ENCODE results near the gene DNM2.

DNM2 gene

GRCh38 chr19:10691178-10691881, 26.5 kb upstream of the DNM2 start:
- DNase-seq = no peak

DNA sequence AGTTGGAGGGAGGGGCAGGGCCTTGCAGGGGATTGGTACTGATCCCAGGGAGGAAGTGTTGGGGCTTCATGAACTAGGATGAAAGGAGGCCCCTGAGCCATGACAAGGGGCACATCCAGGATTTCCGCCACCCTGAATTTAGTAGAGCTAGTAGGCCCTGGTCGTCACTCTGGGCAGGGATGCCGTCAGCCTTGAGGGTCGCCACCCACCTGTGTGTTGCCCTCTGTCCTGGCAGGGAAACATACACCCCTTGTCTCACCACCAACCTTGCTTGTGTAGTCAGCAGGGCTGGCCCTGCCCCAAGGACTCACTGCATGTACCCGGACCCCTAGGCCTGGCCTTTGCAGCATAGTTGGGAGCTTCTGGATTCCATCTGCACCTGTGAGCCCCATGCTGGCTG, 26.0 kb upstream of the DNM2 start:
- DNase-seq = no peak

- no peak for DNase-seq
Observed at GRCh38 chr19:10692673-10693264, 25.1 kb upstream of the DNM2 start.

DNA sequence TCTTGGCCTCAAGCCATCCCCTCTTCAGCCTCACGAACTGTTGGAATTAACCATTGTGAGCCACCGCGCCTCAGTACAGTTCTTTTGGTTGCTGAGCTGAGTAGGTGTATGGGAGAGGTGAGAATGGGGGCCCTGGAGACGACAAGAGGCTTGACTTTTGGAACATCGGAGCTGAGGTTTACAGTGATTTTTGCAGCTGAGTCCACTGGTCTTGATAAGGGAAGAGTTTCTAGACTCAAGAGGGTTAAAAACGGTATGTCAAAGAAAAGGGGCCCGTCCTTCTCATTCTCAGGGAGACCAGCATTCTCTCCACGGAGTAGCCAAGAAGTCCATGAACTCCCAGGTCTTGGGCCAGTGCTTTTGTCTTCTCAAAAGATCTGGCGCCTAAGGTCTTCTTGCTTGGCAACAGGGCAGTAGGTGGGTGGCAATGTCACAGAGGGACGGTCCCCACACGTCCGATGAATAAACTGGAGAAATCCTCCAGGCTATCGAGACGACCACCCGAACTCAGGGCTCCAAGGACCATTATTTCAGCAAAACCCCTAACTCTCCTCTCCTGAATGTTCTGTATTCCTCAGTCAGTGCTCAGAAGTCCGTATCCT, 23.1 kb upstream of the DNM2 start:
- no peak for DNase-seq

- peak; percentile 33 to 74 for DNase-seq
Observed at GRCh38 chr19:10695401-10696398, 22.2 kb upstream of the DNM2 start.

DNA sequence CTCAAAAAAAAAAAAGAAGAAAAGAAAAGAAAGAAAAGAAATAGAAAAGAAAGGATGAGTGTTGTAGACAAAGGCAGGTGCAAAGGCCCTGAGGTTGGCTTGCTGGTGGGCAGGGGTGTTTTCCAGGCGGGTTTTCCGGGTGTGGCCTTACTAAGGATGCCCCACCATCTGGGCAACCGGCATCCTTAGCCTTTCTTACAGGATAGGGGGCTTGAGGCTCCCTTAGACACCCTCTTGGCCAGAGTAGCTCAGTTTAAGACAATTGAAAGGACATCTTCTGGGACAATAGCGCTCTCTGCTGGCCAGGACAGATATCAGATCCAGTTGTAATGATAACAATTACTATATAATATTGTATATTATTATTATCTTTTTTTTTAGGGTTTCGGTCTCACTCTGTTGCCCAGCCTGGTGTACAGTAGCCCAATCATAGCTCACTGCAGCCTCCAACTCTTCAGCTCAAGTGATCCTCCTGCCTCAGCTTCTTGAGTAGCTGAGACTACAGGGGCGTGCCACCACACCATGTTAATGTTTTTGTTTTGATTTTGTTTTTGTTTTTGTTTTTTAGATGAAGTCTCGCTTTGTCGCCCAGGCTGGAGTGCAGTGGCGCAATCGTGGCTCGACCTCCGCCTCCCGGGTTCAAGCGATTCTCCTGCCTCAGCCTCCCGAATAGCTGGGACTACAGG, 18.1 kb upstream of the DNM2 start:
- DNase-seq = peak; percentile 3 to 11

DNA sequence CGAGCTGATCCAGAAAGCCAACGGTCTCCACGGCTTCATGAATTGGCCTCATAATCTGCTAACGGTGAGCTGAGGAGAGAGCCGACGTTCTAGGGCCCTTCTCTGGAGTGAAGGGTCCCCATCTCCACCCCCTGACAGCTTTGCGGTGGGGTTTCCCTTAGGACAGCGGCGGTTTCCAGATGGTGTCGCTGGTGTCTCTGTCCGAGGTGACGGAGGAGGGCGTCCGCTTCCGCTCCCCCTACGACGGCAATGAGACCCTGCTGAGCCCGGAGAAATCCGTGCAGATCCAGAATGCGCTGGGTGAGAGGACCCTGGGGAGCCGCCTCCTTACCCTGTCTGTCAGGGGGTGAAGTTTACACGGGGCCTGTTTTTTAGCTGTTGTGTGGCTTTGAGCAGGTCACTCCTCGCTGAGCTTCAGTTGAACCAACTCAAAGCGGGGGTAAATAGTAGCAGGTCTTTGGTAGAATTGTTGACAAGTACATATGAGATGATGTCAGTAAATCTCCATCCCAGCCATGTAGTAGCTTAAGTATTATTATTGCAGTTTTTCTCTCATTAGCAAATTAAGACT, 15.8 kb upstream of the DNM2 start:
- DNase-seq = no peak

GRCh38 chr19:10706990-10707389, 10.9 kb upstream of the DNM2 start:
- DNase-seq = no peak

DNA sequence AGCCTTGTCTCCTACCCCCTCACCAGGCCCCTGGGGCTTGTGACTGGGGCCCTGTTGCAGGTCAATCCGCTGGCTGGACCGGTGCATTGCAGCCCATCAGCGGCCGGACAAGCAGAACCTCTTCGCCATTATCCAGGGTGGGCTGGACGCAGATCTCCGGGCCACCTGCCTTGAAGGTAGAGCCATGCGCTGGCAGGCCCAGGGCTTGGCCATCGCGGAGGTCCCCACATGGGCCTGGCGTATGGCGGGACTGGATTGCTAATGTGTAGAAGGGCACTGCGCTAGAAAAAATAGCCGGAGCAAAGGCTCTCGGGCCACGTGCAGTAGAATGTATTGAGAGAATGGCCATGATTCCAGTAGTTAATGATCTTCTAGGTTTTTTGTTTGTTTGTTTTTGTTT, 10.4 kb upstream of the DNM2 start:
- no peak for DNase-seq

- DNase-seq = no peak
Observed at GRCh38 chr19:10708291-10708690, 9.6 kb upstream of the DNM2 start.

DNA sequence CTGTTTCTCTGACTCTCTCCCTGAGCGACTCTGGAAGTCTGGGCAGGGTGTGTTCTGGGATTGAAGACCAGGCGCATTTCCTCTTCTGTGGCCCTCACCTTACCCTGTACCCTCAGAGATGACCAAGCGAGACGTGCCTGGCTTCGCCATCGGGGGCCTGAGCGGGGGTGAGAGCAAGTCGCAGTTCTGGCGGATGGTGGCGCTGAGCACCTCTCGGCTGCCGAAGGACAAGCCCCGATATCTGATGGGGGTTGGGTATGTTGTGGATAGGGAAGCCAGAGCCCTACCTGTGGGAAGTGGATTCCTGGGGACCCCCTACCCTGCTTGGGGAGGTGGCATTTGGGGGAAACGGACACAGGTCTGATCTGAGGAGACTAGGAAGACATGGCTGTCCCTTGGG, 5.8 kb upstream of the DNM2 start:
- no peak for DNase-seq

GRCh38 chr19:10712754-10713153, 5.1 kb upstream of the DNM2 start:
- DNase-seq = no peak

DNA sequence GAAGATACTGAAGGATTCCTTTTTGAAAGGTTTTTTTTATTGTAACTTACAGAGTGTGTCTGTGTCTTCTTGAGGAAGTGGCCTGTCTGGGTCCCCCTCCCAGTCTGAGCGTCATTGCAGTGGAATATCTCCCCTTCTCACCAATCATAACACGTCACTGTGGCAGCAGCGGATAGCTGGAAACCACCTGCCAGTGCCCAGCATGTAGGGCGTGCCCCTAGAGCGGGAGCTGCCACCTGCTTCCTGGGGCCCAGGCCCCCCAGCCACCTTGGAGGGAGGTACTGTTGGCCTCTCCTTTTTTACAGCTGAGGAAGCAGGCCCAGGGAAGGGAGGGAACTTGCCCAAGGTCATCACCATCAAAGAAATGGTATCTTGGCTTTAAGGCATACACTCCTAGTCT, 4.6 kb upstream of the DNM2 start:
- no peak for DNase-seq

- no peak for DNase-seq
Observed at GRCh38 chr19:10717054-10717355, 874 bp upstream of the DNM2 start.

DNA sequence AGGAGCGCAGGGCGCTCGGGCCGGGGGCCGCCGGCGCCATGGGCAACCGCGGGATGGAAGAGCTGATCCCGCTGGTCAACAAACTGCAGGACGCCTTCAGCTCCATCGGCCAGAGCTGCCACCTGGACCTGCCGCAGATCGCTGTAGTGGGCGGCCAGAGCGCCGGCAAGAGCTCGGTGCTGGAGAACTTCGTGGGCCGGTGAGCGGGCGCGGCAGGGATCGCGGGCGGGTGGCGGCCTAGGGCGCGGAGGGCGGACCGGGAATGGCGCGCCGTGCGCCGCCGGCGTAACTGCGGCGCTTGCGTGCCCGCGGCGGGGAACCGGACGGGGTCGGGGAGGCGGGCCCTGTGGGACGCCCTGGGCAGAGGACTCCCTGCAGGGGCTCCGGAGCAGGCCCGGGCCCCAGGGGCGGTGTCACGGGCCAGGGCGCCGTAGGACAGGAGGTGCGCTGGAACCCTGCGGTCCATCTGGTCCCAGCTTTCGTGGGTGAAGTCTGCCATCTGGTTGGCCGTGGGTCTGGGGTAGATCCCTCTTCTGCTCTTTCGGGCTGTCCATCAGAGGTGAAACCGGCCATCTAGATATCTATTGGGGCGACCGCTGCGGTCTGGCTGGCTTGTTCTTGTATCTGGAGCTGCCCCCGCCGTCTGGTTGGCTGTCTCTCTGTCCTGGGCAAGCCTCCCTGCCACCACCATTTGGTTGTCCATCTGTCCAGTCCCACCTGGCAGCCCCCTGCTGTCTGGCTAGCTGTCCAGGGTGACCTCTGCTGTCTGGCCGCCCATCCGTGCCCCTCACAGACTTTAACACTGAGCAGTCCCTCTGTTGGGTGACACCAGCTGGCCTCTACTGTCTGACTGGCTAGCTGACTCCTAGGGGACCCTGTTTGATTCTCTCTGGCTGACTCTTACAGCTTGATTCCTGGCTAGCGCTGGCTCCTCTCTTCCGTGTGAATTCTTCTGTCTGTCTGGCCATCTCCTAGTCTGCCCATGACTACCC, 622 bp downstream of the DNM2 start:
- DNase-seq = no peak

DNA sequence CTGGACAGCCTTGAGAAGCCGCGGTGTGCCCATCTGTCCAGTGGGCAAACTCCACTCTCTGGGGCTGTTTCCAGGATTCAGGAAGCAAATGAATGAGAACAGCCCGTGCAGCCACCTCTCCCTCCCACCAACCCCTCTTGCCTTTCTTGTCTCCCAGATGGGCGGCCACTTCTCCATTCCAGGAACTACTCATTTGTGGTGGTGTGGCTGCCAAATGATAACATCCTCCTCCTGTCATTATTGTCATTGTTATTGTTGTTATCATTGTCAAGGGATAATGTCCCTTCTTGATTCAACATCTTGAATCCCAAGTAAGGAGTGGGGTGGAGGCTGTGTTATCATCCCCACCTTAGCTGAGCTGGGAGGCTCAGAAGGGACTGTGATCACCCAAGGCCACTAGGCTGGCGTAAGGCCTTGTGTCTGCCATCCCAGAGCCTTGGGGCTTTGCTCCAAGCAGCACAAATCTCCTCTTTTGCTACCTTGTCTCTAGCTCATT, 1.6 kb downstream of the DNM2 start:
- DNase-seq = no peak

DNA sequence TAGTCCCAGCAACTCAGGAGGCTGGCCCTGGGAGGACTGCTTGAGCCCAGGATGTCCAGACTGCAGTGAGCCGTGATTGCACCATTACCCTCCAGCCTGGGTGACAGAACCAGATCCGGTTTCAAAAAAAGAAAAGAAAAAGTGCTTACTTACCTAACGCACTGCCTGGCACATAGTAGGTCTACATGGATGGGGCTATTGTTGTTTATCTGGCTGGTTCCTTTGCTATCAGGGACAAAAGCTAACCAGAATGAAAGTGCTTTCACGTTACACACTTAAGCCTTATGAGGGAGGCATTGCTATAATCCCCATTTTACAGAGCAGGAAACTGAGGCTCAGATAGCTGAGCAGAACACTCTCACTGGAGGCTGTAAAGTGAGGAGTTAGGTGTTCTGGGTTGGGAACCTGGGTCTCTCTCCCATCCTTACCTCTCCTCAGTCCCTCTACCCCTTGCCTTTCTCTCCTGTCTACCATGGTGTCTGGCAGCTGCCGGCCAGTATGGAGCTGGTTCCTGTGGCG, 2.8 kb downstream of the DNM2 start:
- no peak for DNase-seq

DNA sequence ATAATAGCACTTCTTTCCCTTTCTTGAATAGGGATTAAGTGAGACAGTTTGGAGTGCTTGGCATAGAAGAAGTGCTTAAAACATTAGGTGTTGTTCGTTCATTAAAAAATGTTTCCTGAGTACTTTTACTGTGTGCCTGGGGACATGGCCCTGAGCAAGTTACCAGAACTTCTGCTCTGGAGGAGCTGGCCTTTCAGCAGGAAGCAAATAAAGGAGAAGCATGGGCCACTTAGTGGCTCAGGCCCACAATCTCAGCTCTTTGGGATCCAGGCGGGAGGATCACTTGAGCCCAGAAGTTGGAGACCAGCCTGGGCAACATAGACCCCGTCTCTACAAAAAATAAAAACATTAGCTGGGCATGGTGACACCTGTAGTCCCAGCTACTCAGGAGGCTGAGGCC, 5.7 kb downstream of the DNM2 start:
- no peak for DNase-seq

- no peak for DNase-seq
Observed at GRCh38 chr19:10724573-10725071, 6.7 kb downstream of the DNM2 start.

GRCh38 chr19:10725415-10725814, 7.5 kb downstream of the DNM2 start:
- no peak for DNase-seq

DNA sequence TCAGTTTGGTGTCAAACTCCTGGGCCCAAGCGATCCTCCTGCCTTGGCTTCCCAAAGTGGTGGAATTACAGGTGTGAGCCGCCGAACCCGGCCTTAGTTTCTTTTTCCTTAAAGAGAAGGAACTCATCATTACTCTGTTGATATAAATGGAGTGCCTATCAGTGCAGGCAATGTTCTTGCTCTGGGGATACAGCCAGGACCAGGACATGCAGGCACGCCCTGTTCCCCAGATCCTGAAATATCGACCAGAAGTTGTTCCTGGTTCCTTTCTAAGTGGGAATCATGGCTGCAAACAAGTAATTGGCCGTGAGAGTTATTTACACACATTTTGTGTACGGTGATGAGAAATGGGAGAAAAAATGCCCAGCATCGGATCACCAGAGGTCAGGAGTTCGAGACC, 8.4 kb downstream of the DNM2 start:
- DNase-seq = no peak

Data from NCI-H187 (cell line).